Measurements from ENCODE around the gene SERGEF.

The SERGEF gene

DNA sequence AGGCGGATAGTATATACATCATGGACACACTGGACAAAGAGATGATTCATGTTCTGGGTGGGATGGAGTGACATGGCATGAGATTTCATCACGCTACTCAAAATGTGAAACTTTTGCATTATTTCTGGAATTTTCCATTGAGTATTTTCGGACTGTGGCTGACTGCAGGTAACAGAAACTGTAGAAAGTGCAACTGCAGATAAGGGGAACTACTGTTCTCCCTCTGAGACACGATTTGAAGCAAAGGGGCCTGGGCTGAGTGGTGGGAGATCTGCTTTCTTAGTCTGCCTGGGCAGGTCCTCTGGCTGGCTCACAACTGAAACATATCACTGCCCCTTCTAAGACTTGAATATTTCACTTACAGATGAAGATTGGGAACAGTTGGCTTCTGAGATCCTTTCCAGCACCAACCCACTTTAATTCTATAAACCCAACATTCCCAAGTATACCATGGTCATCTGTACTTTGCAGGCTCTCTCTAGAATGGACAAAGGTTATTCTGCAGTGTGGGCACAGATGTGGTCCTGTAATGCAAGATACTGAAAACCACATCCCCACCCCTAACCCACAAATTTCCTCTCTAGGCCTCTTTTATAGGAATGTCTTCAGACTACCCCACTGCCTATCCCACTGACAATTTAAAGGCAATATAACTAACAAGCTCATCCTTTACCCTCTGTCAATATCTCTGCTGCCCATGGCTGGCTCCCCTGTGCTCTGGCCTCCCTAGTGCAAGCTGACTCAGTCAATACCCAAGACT lies 157.1 kb downstream of the SERGEF start:
- H3K27ac ChIP-seq: no peak overlapping the region
- TF ChIP-seq, protein P1, sequence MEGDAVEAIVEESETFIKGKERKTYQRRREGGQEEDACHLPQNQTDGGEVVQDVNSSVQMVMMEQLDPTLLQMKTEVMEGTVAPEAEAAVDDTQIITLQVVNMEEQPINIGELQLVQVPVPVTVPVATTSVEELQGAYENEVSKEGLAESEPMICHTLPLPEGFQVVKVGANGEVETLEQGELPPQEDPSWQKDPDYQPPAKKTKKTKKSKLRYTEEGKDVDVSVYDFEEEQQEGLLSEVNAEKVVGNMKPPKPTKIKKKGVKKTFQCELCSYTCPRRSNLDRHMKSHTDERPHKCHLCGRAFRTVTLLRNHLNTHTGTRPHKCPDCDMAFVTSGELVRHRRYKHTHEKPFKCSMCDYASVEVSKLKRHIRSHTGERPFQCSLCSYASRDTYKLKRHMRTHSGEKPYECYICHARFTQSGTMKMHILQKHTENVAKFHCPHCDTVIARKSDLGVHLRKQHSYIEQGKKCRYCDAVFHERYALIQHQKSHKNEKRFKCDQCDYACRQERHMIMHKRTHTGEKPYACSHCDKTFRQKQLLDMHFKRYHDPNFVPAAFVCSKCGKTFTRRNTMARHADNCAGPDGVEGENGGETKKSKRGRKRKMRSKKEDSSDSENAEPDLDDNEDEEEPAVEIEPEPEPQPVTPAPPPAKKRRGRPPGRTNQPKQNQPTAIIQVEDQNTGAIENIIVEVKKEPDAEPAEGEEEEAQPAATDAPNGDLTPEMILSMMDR (conservative IDR thresholded peaks at IDR 0.05): no peak

DNA sequence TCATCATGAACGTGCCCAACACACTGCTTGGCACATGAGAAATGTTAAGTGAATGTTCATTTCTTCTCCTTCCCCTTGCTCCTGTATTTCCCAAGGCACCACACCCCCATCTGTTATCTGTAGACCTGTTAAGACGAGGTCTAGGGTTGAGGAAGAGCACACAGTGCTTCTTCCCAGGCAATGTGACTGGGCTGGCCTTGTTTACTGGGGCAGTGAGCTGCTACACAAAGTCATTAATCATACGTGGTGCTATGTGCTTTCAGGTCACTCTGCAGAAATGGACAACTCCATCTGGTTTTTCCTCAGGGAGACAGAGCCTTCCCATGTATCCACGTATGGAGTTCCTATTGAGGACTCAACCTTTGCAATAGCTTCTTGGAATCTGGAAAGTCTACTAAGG lies 159.6 kb downstream of the SERGEF start:
- no peak overlapping the region for H3K27ac ChIP-seq
- TF ChIP-seq, protein P1 (conservative IDR thresholded peaks at IDR 0.05): no peak

DNA sequence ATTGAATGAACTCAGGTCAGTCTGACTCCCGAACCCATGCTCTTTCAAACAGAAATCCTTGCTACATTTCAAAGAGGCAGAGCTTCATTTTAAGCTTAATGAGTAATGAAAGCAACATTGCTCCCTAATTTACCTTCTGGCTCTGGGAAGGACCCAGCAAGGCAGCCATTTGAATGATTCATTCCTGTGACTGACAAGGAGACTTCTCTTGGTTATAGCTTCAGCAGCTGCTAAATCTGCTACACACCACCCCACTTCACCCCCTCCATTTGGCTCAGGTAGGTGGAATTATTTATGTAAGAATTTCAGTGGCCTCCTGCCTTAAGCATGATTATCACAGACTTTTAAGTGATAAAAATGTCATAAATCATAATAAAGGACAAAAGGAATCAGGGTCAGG lies 160.6 kb downstream of the SERGEF start:
- TF ChIP-seq, protein P1 (conservative IDR thresholded peaks at IDR 0.05): no peak
- H3K27ac ChIP-seq: no peak overlapping the region

DNA sequence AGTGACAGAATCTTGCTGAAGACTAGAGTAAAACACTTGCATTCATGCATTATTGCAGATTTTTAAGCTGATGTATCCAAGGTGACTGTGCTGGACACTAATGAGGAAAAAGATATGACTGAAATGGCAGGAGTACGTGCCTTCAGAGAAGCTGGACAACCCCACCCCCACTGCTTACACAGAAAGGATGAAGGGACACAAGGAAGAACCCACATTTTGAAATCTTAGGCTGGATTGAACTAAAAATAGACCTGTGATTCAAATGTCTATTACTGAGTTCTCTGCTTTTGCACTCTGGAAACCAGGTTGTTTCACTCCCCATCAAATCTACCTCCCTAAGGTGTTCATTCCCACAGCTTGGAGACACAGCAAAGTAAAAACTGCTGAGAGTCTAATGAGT lies 161.2 kb downstream of the SERGEF start:
- no peak overlapping the region for H3K27ac ChIP-seq
- TF ChIP-seq, protein P1 (conservative IDR thresholded peaks at IDR 0.05): no peak

DNA sequence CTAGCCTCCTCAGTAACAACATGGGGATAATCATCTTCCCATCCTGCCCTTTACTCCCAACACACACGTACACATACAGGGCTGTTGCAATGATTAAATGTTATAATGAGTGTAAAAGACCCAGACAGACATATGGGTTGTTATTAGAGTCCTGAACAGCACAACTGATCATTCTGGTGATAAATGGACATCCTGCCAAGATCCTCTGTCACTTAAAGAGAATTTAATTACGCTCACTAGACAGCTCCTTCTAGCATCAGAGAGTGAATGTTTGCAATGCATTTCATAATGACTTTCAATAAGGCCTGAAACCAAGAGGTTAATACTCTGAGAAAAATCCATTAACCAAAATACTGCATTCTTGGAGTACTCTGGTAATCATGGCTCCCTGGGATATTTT lies 162.5 kb downstream of the SERGEF start:
- H3K27ac ChIP-seq: no peak overlapping the region
- TF ChIP-seq, protein P1 (conservative IDR thresholded peaks at IDR 0.05): no peak

DNA sequence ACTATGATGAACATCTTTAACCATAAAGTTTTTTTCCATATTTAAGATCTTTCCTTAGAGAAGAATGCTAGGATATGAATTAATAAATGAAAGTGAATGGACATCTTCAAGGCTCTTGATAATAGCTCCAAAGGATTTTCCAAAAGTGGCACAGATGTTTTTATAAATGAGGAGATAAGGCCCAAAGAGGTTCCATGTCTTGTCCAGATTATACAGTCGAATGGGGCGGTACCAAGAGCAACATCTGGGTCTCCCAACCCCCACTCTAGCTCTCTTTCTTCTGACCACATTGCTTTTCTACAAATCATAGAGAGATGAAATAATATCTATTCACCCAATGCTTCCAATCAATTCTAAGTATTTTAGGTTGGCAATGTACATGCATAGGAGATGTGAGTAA lies 164.1 kb downstream of the SERGEF start:
- TF ChIP-seq, protein P1 (conservative IDR thresholded peaks at IDR 0.05): no peak
- no peak overlapping the region for H3K27ac ChIP-seq

DNA sequence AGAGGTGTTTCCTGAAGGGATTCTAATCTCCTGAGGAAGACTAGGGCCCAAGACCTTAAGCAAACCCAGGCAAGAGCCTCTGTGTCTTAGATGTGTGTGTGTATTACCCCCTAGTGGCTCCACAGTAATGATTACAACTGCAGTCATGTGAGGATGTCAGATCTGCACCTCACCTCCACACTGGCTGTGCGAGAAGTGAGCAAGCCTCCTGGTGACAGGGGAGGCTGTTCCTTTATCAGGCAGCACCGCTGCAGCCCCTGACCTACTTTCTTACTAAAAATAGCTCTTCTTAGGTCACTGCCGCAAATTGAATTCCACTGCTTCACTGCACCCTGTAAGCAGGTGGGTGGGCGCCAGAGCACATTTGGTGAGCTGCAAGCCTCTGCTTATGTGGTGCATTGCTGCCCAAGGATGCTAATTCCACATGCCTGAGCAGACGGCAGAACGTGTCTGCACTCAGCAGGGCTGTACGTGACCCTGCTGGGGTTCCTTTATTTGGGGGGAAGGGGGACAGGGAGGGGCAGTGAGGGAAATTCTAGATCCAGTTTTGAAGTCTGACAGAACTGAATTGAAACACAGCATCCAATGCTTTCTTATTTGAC lies 165.9 kb downstream of the SERGEF start:
- H3K27ac ChIP-seq: no peak overlapping the region
- TF ChIP-seq, protein P1 (conservative IDR thresholded peaks at IDR 0.05): peak; percentile 38

Measured in VCaP (cell line).